Spleen (tissue), 11 donors: ENCODE data around the gene MRPL18. TPM values are rescaled to one million over a fixed set of nuclear protein-coding genes. Genes with fewer than 3 reads are reported as not detected.
"Not testable (repeated sequence)": the region's sequence is repeated elsewhere in the genome, so short reads cannot be mapped to it uniquely, and the experiment has no call there.

Source experiments
- DNase-seq: peaks from one replicate; pipeline ENCODE4 v3.0.0-alpha.2; 2020
- H3K27ac ChIP-seq, 8 donors: fragments of 200-600 bp; sonication (generic) in 7 of 8; 1 replicate in 4 of 8; 2 replicates in 4 of 8; pipeline versions ENCODE4 v1.5.0 to v1.8.0; 2016 to 2021; ENCODE audit warnings: inconsistent platforms in 4 of 8, mild to moderate bottlenecking in 4 of 8, moderate library complexity in 1 of 8
- H3K27me3 ChIP-seq, 7 donors: fragments of 200-600 bp; sonication (generic) in 6 of 7; replicated peaks in 1 of 7; 1 replicate in 4 of 7; 2 replicates in 3 of 7; pipeline versions ENCODE4 v1.5.0 to v1.8.0; 2016 to 2021; ENCODE audit warnings: inconsistent platforms in 3 of 7, mild to moderate bottlenecking in 1 of 7
- H3K36me3 ChIP-seq, 6 donors: fragments of 200-600 bp; sonication (generic) in 5 of 6; 1 replicate in 4 of 6; 2 replicates in 2 of 6; pipeline versions ENCODE4 v1.5.0 to v1.8.0; 2016 to 2021; ENCODE audit warnings: inconsistent platforms in 2 of 6
- H3K4me1 ChIP-seq, 6 donors: fragments of 200-600 bp; sonication (generic) in 5 of 6; 1 replicate in 3 of 6; 2 replicates in 3 of 6; pipeline versions ENCODE4 v1.5.0 to v1.8.0; 2016 to 2021; ENCODE audit warnings: inconsistent platforms in 3 of 6
- H3K4me3 ChIP-seq, 8 donors: fragments of 200-600 bp; sonication (generic) in 7 of 8; 1 replicate in 4 of 8; 2 replicates in 4 of 8; pipeline versions ENCODE4 v1.5.0 to v1.8.0; 2016 to 2021; ENCODE audit warnings: inconsistent platforms in 4 of 8, mild to moderate bottlenecking in 4 of 8, moderate library complexity in 2 of 8
- H3K9me3 ChIP-seq, 8 donors: fragments of 200-600 bp; sonication (generic) in 7 of 8; 1 replicate in 4 of 8; 2 replicates in 4 of 8; pipeline versions ENCODE4 v1.5.0 to v1.8.0; 2016 to 2021; ENCODE audit warnings: inconsistent platforms in 4 of 8
- CTCF ChIP-seq, 11 experiments: fragments of 200-600 bp in 7 of 11; fragments of 450-650 bp in 4 of 11; sonication (generic) in 4 of 11; IDR thresholded peaks in 8 of 11; conservative IDR thresholded peaks in 3 of 11; 1 replicate in 7 of 11; 2 replicates in 4 of 11; pipeline versions ENCODE4 v1.4.0 to v1.8.0; 2016 to 2021; ENCODE audit warnings: antibody characterized with exemption in 11 of 11, inconsistent platforms in 4 of 11, mild to moderate bottlenecking in 1 of 11
- POLR2A ChIP-seq, 3 donors: fragments of 450-650 bp; IDR thresholded peaks; one replicate each; pipeline ENCODE4 v1.5.1; 2017; ENCODE audit warnings: antibody characterized with exemption in 3 of 3, mild to moderate bottlenecking in 1 of 3
- POLR2AphosphoS5 ChIP-seq, 3 donors: sonication (generic); formaldehyde crosslinking; IDR thresholded peaks; one replicate each; pipeline ENCODE4 v1.5.1; 2017; ENCODE audit warnings: antibody characterized with exemption in 3 of 3
- WGBS, 5 donors: extraction: QIAGEN DNeasy Blood & Tissue Kit in 3 of 5; methylation state at CpG; one replicate each; pipeline versions ENCODE4 v1.1.5 to v1.1.7; 2013 to 2018; 5-methylcytosine and 5-hydroxymethylcytosine counted together
- intact Hi-C: fragments of 100-400 bp; cut with DNase I; formaldehyde crosslinking; loops from one replicate; pipeline ENCODE4 v1.15.0; 2023; ENCODE audit warnings: low total_unique reads
- polyA plus RNA-seq, 3 donors: library from polyadenylated mRNA; stranded (reverse); fragments of 200-250 nt; gene quantifications; one replicate each; pipeline ENCODE4 v1.2.1, GENCODE V29; 2013
- total RNA-seq, 7 donors: library from RNA; depleted of rRNA in 3 of 7; stranded (reverse); fragments of >200 nt in 3 of 7; fragmentation: NEBNext Ultra II Directional in 4 of 7; extraction: Animal tissue kit (Norgen Biotek cat#: 25700) in 4 of 7; gene quantifications; one replicate each; pipeline versions ENCODE4 v1.1.0 to v1.2.1, GENCODE V29; 2016 to 2021
- donor health status: healthy with polysubstance abuse.
- donor health status: DM: no; HTN: no; CAD: no; lungs with moderate emphysema.
- donor health status: DM: no; HTN: no; CAD: no.
- donor health status: Bipolar disorder and iron deficiency.
- donor health status: healthy.
- donor health status: DM: no; HTN: no; CAD: no.
- donor health status: DM: yes; HTN: yes; CAD: no.

Gene MRPL18
- total and polyA plus RNA-seq, 10 donors, result 29.6 to 76.7 (median 44.6) TPM

GRCh38 chr6:159819932-159820640 lies 29.8 kb downstream of the MRPL18 start:
- Histone ChIP-seq H3K36me3 (no peaks in the 10 kb centered on the region), H3K4me1 (peaks cover 0 to 22% (median 14%) of the 10 kb centered on the region in 6 donors), H3K27me3 (peaks cover 0 to 7% (median 0%) of the 10 kb centered on the region in 7 donors), H3K27ac (peak overlapping the region in 1 of 8 donors; percentile 33), H3K4me3 (peak overlapping the region in 4 of 8 donors; percentile 4 to 57 (median 6)), H3K9me3 (no peaks in the 10 kb centered on the region)
- intact Hi-C loops, result no loop called here
- peak; percentile 83 for DNase-seq
- no peak for TF ChIP-seq POLR2A (IDR thresholded peaks at IDR 0.05)
- peak in 2 of 3 donors; percentile 21 to 31 for TF ChIP-seq POLR2AphosphoS5 (IDR thresholded peaks at IDR 0.05)
- TF ChIP-seq CTCF (IDR thresholded peaks at IDR 0.05 in 8 of 11, conservative IDR thresholded peaks at IDR 0.05 in 3 of 11), result no peak
- 32 to 40% (median 36%) methylated on average over 28 of the region's 28 CpGs for WGBS, 5 donors

- H3K9me3 ChIP-seq, result no peaks in the 10 kb centered on the region
- no peak overlapping the region for H3K4me3 ChIP-seq
- peaks cover 0 to 7% (median 0%) of the 10 kb centered on the region in 7 donors for H3K27me3 ChIP-seq
- no peak for TF ChIP-seq CTCF (IDR thresholded peaks at IDR 0.05 in 8 of 11, conservative IDR thresholded peaks at IDR 0.05 in 3 of 11)
- TF ChIP-seq POLR2AphosphoS5 (IDR thresholded peaks at IDR 0.05), result no peak
- TF ChIP-seq POLR2A (IDR thresholded peaks at IDR 0.05), result no peak
- intact Hi-C loops, result no loop called here
- H3K36me3 ChIP-seq, result no peaks in the 10 kb centered on the region
- peak; percentile 64 for DNase-seq
- 42 to 70% (median 58%) methylated on average over 11 of the region's 11 CpGs for WGBS, 5 donors
- H3K27ac ChIP-seq, result no peak overlapping the region
- H3K4me1 ChIP-seq, result peaks cover 0 to 22% (median 14%) of the 10 kb centered on the region in 6 donors
Observed at GRCh38 chr6:159821122-159821521, 30.9 kb downstream of the MRPL18 start.

- no peak for TF ChIP-seq CTCF (IDR thresholded peaks at IDR 0.05 in 8 of 11, conservative IDR thresholded peaks at IDR 0.05 in 3 of 11)
- TF ChIP-seq POLR2A (IDR thresholded peaks at IDR 0.05), result no peak
- TF ChIP-seq POLR2AphosphoS5 (IDR thresholded peaks at IDR 0.05), result no peak
- Histone ChIP-seq H3K4me1 (peaks cover 0 to 22% (median 14%) of the 10 kb centered on the region in 6 donors), H3K27me3 (peaks cover 0 to 7% (median 0%) of the 10 kb centered on the region in 7 donors), H3K9me3 (no peaks in the 10 kb centered on the region), H3K4me3 (no peak overlapping the region), H3K36me3 (no peaks in the 10 kb centered on the region), H3K27ac (no peak overlapping the region)
- WGBS, 5 donors, result 92 to 95% (median 94%) methylated on average over 8 to 10 of the region's 10 CpGs
- DNase-seq, result no peak
- intact Hi-C loops, result no loop called here
Observed at GRCh38 chr6:159821726-159822125, 31.5 kb downstream of the MRPL18 start.

- H3K36me3 ChIP-seq, result no peaks in the 10 kb centered on the region
- WGBS, 5 donors, result 88 to 93% (median 89%) methylated on average over 3 of the region's 3 CpGs
Observed at GRCh38 chr6:159823953-159824352, 33.7 kb downstream of the MRPL18 start.

GRCh38 chr6:159824690-159825089 lies 34.4 kb downstream of the MRPL18 start:
- not testable (repeated sequence) for DNase-seq
- H3K4me1 ChIP-seq, result peaks cover 0 to 24% (median 16%) of the 10 kb centered on the region in 6 donors

More at GRCh38 chr6:159823953-159824352, 33.7 kb downstream of the MRPL18 start:
- DNase-seq, result no peak
- H3K9me3 ChIP-seq, result no peaks in the 10 kb centered on the region
- peaks cover 0 to 22% (median 14%) of the 10 kb centered on the region in 6 donors for H3K4me1 ChIP-seq
- intact Hi-C loops, result no loop called here
- TF ChIP-seq CTCF (IDR thresholded peaks at IDR 0.05 in 8 of 11, conservative IDR thresholded peaks at IDR 0.05 in 3 of 11), result no peak
- no peak for TF ChIP-seq POLR2AphosphoS5 (IDR thresholded peaks at IDR 0.05)
- TF ChIP-seq POLR2A (IDR thresholded peaks at IDR 0.05), result no peak
- H3K4me3 ChIP-seq, result no peak overlapping the region
- no peak overlapping the region for H3K27ac ChIP-seq
- H3K27me3 ChIP-seq, result peaks cover 0 to 7% (median 0%) of the 10 kb centered on the region in 7 donors

More at GRCh38 chr6:159824690-159825089, 34.4 kb downstream of the MRPL18 start:
- H3K4me3 ChIP-seq, H3K36me3 ChIP-seq, H3K27ac ChIP-seq, H3K9me3 ChIP-seq, H3K27me3 ChIP-seq, intact Hi-C loops: not testable (repeated sequence)
- WGBS, 5 donors, result 91 to 97% (median 96%) methylated on average over 9 of the region's 9 CpGs
